Measurements from ENCODE around the gene SUSD6.

SUSD6 gene

DNA sequence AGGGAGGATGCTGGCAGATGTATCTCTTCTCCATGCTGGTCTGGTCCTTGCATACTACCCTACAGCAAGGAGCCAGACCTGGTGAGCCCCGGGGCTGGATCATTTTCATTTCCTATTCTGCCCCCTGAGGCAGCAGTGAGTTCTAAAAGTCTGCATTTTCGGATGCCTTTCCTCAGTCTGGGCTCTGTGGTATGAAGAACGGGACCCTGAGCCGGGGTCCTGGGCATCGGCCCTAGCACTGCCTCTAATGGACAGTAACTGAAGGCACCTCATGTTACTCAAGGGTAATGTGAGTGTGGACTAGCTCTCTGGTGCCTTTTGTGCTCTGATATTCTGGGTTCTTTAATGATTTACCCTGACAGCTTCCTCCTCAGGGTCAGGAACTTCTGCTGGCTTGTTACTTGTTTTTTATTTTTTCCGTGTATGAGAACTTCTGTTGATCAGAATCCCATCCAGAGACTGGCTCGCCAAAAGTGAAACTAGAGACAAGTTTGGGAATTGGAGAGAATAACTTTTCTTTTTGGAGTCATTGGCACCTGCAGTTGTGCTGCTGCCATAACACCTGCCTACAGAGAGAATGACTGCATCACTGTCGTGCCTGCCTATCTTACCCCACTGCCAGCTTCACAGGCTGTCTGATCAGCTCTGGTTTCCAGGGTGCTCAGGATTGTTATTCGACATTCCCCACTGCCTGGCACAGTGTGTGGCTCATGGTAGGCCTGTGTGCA lies 62.3 kb downstream of the SUSD6 start:
- no peak for DNase-seq

DNA sequence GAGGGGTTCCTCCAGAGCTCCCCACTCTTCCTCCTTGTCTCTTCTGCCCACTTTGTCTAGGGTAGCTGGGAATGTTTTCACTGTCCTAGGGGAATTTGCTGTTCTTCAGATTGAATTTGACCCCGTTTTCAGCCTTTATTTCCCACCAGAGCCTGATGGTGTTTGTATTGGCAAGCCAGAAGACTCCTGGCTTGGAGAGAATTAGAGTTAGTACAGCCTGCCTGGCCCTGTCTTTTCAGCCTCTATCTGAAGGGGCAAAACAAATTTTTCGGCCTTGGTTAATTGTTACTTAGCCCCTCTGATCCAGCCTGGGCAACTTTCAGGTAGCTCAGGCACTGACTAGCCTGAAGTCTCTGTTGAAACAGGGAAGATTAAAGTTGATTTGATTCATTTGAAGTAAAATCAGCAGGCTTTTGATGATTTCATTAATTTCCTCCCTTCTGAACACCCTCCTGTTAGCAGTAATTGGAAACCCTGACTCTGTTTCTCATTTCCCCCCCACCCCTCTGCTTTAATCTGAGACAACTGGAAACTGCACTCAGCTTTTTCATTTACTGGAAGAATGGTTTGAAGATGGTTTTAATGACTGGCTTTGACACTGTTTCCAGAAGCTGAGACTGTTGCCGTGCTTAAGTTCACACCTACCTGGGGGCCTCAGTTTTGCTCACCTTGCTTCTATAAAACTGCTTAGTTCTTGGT lies 63.3 kb downstream of the SUSD6 start:
- DNase-seq = no peak

DNA sequence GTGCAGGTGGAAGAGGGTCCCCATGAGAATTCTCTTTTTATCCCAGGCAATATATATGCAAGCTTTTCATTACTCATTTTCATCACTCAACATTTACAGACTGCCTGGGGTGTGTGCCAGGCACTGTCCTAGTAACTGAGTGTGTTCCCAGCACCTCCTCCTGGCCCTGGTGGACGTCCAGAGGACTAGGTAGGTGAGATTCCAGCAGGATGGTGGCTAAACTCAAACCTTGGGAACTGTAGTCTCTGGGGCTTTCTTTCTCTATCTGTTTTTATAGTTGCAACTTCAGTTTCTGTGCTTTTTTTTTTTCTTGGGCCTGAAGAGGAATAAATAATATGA lies 63.8 kb downstream of the SUSD6 start:
- DNase-seq = no peak

DNA sequence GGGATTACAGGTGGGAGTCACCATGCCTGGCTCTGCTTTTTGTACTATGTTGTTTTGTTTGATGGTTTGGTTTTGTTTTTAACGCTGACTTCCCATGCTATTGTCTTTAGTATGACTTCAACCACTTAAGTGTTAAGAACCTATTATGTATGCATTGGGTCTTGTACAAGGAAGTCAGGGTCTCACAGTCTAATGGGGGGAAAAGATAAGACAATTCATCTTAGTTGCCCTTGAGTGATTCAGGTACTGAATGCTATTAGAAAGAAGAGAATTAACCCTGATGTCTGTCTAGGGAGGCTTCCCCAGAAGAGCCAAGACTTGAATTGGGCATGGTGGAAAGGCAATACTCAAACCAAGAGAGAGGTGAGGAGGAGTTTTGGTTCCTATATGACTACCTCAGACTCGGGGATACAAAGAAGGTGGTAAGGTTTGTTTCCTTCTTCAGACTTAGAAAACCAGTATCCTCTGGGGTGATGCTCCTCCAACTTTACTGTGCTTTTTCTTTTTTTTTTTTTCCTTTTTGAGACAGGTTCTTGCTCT lies 64.6 kb downstream of the SUSD6 start:
- DNase-seq = no peak

DNA sequence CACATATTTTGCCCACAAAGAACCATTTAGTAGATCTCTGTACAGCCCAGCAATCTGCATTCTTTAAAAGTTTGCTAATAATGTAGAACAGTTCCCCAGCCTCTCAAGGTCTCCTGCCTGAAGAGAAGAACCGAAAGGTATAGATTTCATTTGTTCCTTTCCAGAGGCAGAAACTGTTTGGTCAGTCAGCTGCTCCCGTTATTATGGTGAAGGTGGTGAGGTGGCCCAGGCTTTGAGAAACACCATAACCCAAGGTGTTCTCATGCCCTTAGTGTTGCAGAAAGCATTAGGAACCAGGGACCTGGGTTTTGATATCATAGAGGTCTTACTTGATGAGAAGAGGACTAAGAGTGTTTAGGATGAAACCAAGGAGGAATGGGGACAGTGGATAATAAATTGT lies 65.3 kb downstream of the SUSD6 start:
- no peak for DNase-seq

DNA sequence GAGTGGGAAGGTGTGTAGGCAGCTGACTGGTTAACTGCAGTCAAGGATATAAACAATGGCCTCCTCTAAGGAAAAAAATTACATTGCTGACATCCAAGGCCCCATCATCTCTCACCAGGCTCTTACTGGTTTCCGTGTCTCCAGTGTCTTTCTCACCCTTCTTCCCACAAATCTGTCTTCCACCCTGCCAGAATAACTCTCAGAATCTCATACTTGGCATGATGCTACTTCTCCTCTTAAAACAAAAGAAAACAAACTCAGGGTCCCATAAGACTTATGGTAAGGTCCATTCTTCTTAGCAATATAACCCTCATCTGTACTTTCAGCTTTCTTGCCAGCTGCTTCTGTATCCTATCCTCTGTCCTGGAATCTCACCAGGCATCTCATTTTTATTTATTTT lies 68.9 kb downstream of the SUSD6 start:
- no peak for DNase-seq

DNA sequence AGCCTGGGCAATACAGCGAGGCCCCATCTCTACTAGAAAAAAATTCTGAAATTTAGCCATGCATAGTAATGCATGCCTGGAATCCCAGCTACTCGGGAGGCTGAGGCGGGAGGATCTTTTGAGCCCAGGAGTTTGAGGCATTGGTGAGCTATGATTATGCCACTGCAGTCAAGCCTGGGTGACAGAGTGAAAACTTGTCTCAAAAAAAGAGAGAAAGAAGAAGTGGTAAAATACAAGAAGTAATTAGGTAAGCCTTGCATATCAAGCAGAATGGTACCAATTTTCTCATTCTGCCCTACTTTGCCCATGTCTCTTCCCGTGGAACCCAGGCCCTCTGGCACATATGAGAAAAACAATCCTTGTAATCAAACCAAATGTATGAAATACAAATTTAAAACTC lies 70.7 kb downstream of the SUSD6 start:
- DNase-seq = peak in 1 of 2 donors; percentile 33

DNA sequence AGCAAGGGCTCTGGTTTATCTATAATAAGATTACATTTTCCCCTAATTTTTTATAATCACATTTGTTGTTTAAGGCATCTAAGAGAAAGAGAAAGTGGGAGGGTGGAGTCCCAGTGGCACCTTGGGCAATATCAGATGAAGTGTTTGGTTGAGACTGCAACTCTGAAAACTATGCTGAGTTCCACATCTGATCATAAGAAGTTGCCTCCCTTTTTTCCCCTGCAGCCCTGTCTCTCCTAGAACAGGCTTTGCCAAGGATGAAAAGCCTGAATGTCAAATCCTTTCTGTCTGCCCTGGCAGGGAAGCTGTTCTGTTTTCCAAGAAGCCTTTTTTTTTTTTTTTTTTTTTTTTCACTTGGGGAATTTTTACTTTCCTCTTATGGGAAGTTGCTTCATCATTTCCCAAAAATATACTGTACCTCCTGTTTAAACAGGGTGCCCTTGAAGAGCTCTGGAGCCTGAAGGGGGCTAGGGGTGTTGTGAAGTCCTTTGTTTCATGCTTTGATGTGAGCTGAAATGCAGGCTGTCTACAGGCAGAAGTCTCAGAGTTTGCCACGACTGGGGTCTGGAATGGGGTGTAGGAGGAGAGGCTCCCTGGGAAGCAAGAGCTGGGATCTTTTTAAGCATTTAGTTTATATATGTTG lies 71.3 kb downstream of the SUSD6 start:
- peak; percentile 36 to 48 for DNase-seq

DNA sequence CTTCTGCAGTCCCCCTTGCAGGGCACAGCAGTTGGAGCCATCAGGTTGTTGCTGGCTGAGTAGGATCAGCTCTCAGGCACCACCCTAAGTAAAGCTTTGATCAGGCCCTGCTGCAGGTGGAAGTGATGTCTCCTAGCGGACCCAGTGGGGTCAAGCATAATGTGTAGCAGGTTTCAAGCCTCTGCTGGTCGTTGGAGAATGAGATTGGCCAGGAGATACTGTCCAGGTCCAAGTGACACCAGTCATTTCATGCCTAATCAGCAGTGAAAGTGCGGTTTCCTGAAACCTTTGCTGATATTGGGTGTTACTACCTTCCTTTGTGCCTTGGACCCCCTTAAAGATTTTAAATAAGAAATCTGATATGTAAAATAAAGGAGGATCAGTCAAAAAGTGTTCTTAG lies 72.6 kb downstream of the SUSD6 start:
- no peak for DNase-seq

DNA sequence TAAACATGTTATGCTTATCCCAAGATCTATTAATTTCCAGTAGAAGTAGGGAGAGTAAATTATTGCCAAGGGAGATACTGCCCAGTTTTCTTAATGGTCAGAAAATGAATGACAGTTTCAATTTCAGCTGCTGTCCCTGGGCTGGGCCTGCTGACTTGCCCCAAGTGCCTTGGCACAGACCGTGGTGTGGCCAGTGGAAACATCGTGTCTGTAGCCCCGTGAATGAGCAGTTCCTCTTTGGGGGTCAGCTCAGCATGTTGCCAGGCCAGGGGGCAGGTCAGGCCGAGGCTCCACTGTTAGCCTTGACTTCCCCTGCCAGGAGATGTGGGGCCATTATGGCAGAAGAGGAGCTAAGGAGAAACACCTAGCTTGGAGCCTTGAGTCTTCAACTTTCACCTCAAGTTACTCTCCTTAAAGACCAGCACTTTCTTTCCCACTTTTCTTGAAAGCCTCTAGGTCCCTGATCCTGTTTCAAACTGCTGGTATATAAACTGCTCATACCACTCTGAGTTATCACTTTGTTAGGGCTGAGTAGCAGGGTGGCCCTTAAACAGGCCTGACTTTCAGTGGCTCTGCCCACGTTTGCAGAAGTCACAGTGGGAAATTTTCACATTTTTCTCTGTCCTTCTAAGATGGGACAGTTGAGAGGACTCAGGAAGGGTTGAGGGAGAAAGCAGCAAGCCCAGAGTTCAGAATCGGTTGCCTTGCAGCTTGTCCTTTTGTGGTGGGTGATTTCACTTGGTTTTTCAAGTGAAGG lies 73.2 kb downstream of the SUSD6 start:
- peak; percentile 60 for DNase-seq

DNA sequence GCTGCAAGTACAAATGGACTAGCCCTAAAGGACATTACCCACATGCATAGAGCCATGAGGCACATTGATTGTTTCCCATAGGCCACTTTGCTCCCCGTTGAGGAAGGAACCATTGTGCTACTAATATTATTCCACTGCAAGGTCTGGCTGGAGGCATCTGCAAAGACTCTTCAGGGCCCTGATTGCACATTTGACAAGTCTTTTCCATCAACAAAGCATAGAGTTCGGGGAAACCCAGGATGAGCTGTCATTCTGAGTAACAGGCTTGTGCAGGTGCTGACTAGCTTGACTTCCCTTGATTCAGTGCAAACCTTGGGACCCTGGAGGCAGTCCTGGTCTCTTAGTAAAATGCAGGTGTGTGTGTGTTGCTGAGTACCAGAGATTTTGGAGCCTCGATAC lies 73.8 kb downstream of the SUSD6 start:
- no peak for DNase-seq

DNA sequence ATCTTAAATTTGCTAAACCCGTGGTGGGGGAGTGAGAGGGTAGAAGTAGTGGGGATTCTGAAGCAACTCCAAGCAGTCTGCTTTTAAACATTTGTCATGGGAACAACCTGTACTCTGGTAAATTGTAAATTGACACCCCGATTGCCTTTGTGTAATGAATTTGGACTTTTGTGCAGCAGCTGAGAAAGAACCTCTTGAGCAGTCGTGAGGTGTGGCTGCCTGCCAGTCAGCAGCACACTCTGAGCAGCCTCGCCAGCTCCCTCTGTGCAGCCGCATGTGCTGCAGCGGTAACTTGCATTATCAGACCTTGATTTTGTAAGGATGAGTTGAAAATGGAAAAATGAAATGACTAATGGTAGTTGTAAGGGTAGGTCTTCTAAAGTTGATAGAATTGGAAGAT lies 74.3 kb downstream of the SUSD6 start:
- no peak for DNase-seq

DNA sequence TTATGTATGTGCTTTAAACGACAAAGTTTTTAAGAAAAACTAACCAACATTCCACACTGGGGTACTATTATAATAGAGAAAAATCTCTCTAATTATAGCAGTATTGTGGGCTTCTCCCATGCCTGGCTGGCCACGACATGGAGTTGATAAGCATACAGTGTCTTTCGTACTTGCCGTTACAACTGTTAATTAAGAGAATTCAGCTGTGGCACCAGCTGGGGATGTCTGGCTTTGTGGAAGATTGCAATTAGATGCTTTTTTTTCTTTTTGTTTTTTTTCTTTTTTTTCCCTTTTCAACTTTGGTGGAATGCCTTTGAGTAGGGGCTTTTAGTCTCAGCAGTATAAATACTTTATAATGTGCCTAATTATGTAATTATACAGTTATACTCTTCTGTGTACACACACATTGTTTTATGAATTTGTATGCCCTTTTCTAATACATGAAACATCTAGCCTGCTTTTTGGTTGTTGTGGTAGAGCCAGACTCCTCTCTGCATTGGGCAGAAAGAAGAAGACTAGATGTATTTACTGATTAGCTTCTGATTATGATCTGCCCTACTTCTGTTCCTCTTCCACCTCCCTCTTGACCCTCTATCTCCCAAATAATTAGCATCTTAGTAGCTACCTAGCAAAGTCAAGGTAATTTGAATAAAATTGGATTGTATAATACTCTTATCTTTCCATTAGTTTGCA lies 76.4 kb downstream of the SUSD6 start:
- no peak for DNase-seq

DNA sequence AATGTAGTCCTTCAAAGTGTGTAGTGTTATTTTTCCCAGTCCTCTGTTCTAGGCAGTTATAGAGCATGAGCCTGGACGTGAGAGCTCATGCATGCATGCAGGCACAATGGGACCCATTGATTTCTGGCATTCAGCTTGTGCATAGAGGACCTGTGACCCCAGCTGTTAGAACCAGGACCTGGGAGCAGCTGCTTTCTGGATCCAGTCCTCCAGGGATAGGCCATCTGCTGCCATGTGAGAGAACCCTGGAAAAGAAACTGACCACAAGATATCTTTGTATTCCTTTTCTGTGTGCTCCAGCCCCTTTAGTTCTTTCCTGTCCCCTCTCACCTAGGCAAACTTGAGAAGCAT lies 76.9 kb downstream of the SUSD6 start:
- DNase-seq = no peak

DNA sequence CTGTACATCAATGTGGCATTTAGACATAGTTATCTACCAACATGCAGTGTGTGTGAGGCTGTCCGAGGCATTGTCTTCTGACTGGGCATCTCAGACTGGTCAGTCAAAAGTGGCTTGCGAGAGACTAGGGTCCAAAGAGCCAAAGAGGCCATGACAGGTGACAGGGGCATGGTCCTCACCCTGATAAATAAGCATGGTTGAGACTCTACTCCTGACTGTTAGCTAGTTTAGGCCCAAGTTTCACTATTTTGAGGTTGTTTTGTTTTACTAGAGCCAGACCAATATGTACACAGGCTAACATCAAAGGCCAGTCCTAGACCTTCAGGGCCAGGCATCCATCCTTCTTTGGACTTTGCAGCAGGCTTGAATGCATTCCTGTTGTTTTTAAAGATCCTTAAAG lies 78.6 kb downstream of the SUSD6 start:
- no peak for DNase-seq

DNA sequence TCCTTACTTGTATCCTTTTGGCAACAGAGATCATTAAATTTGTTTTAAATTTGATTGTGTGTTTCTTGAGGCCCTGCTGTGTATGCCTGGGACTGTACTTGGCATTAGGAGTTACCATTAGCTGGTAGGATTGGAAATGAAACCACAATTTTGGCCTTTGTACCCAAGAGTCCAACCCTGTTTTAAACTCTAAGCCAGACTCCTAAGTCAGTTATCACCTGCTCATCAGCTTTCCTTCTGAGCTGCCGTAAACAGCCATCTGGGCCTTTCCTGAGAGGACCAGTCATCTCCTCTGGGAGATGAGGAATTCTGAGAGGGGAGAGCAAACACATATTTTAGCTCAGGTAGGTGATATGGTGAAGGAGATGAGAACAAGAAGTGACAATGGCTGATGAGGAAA lies 81.2 kb downstream of the SUSD6 start:
- no peak for DNase-seq

DNA sequence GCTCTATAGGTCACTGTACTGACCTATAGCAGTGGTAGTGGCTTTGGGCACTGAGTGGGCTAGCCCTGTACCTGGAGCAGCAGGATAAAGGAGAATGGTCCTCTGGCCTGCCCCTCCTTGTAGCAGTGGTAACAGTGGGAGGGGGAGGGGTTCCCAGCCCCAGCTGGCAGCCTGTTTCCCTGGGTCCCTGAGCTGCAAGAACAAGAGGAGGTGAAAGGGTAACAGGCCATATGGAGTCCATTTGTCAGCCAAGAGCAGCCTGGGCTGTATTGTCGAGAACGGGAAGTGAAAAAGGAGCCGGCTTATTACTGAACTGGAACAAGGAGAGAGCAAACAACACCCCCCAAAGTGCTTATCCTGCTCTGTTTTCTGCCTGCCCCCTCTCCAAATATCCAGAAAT lies 81.7 kb downstream of the SUSD6 start:
- DNase-seq = peak; percentile 66 to 76

DNA sequence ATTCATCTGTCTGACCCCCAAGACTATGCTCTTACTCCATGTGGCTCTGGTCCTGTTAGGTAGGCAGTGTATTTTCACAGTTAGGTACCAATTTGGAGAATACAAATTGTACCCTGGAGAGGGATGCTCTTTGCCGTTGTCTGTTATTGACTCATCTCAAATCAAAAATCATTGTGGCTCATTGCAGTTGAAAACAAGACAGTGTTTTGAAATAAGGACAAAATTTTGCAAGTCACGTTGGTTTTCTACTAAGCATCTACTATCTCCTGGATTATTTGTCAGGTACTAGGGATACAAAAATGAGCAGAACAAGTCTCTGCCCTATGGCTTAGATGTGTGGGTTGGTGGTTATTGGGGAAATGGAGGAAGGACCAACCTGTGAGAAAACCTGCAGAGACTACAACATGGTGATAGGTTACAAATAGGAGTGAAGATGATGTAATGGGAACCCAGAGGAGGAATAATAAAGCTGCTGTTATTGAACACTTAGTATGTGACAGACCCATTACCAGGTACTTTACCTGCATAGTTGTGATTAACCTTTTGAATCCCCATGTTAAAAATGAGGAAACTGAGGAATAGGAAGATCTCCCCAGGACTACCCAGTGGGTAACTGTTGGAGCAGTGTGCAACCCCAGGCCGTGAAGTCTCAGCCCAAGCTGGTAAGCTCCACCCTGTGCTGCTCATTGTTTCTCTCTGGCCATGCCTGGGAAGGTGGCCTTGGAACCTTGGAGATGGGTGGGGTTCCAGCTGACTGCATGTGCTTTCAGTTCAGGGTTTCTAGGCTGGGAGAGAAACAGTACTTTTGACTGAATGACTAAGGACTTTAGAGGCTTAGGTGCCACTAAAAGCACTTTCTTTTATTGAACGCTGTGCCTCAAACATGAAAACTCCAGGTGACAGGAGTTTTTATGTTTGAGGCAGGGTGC lies 82.7 kb downstream of the SUSD6 start:
- DNase-seq = peak in 1 of 2 donors; percentile 31

DNA sequence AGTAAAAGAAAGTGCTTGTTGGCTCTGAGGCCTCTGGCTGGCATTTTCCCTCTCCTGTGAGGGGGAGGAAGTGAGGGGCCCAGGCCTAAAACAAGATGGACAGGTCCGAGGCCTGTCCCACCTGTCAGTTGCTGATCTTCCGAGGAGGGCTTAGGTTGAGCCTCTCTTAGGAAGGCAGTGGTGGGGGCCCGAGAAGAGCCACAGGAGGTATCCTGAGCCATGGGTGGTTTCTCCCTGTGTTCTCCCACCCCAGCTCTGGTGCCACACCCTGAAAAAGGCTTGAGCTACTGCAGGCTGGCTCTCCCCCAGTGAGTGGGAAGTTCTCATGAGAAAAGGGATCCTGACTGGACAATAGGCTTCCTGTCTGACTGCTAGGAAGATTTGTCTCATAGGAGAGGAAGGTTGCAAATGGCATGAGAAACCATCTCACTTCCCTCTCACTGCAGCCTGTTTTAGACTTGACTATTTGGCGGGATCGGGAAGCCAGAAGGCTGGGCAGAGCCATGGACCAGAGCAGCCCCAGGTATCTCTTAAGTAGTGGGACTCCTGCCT lies 83.4 kb downstream of the SUSD6 start:
- peak; percentile 80 to 90 for DNase-seq

DNA sequence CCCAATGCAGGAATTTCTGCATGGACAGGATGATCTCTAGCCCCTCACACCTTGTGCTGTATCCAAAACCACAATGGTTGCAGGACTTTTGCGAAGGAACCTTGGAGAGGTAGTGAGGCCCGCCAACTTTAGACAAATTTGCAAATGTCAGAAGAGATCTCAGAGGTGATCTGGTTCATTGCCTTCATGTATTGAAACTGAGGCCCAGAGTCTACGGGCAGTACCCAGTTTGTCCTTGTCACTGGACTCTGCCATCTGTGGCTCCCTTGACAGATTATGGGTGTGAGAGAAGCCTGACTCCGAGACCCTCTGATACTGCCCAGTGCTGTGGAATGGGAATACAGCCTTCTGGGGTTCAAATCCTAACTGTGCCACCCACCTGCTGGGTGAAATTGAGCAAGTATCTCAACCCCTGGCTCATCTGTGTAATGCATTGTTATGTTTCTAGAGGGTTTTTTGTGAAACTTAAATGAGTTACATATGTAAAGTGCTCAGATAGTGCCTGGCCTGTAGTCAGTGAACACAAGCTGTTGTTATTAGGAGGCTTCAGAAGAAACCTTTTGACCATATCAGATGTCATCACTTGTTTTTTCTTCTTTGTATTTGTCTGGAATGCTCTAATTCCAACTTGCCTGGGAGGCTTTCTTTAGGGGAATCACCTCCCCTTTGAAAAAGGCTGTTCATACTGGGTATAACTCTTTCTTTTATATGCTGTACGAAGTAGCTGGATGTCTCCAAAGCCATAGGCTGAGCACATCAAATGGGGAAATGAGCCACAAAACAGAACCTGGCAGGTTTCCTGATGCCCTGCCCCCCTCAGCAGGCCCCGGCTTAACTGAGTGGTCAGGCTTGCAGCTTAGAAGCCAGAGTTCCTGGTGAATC lies 84.2 kb downstream of the SUSD6 start:
- DNase-seq = no peak

Data from inflammatory macrophage (primary cell).